Fibroblast of lung (primary cell): ENCODE data around the gene TLE2. TPM values are rescaled to one million over a fixed set of nuclear protein-coding genes. Genes with fewer than 3 reads are reported as not detected.

Experiments used
- DNase-seq, 2 donors: peaks; one replicate each; pipeline versions ENCODE4 v3.0.0 to v3.0.0-alpha.2; 2010; ENCODE audit warnings: low read depth in 2 of 2
- H2AFZ ChIP-seq: 2 replicates; pipeline ENCODE4 v1.5.1; 2012; ENCODE audit warnings: low read length, control low read depth, inconsistent platforms
- H3K27ac ChIP-seq: 2 replicates; pipeline ENCODE4 v1.5.1; 2011; ENCODE audit warnings: low read length, control low read depth; ENCODE audit not compliant: insufficient read depth
- H3K27me3 ChIP-seq: 2 replicates; pipeline ENCODE4 v1.5.1; 2011; ENCODE audit warnings: mild to moderate bottlenecking, low read length; ENCODE audit not compliant: control insufficient read depth, insufficient read depth
- H3K36me3 ChIP-seq: 2 replicates; pipeline ENCODE4 v1.5.1; 2011; ENCODE audit warnings: low read length; ENCODE audit not compliant: control insufficient read depth, insufficient read depth
- H3K4me1 ChIP-seq: 2 replicates; pipeline ENCODE4 v1.5.1; 2011; ENCODE audit warnings: low read length; ENCODE audit not compliant: control insufficient read depth, insufficient read depth; ENCODE audit errors: extremely low read depth
- H3K4me2 ChIP-seq: 2 replicates; pipeline ENCODE4 v1.5.1; 2011; ENCODE audit warnings: low read length, control low read depth; ENCODE audit not compliant: insufficient read depth; ENCODE audit errors: extremely low read depth
- H3K4me3 ChIP-seq, 4 experiments: fragments of 200-600 bp in 1 of 4; sonication (generic) in 1 of 4; replicated peaks in 1 of 4; 2 replicates each; pipeline ENCODE4 v1.5.1; 2011 to 2016; ENCODE audit warnings: low read length in 4 of 4, low read depth in 3 of 4, mild to moderate bottlenecking in 3 of 4, control low read depth in 2 of 4, inconsistent platforms in 1 of 4, mixed read lengths in 1 of 4; ENCODE audit not compliant: insufficient read depth in 1 of 4; ENCODE audit errors: control extremely low read depth in 1 of 4
- H3K79me2 ChIP-seq: 2 replicates; pipeline ENCODE4 v1.5.1; 2012; ENCODE audit warnings: mild to moderate bottlenecking, low read length, inconsistent platforms; ENCODE audit not compliant: control insufficient read depth, insufficient read depth
- H3K9ac ChIP-seq: 2 replicates; pipeline ENCODE4 v1.5.1; 2011; ENCODE audit warnings: mild to moderate bottlenecking, low read length, control low read depth; ENCODE audit not compliant: insufficient read depth
- H3K9me3 ChIP-seq: 2 replicates; pipeline ENCODE4 v1.5.1; 2012; ENCODE audit warnings: low read depth, low read length; ENCODE audit not compliant: control insufficient read depth, insufficient read depth
- H4K20me1 ChIP-seq: 2 replicates; pipeline ENCODE4 v1.5.1; 2011; ENCODE audit warnings: low read length; ENCODE audit not compliant: control insufficient read depth, insufficient read depth; ENCODE audit errors: extremely low read depth
- CTCF ChIP-seq, 2 donors: IDR thresholded peaks in 1 of 2; conservative IDR thresholded peaks in 1 of 2; 1 replicate in 1 of 2; 2 replicates in 1 of 2; pipeline ENCODE4 v1.5.1; 2011 to 2012; ENCODE audit warnings: low read length in 2 of 2, control low read depth in 1 of 2, inconsistent platforms in 1 of 2, low read depth in 1 of 2, mild to moderate bottlenecking in 1 of 2
- EZH2 ChIP-seq: IDR thresholded peaks from 2 replicates; pipeline ENCODE4 v1.5.1; 2012; ENCODE audit warnings: low read length, control low read depth, mild to moderate bottlenecking; ENCODE audit errors: missing control alignments
- polyA plus RNA-seq, 2 donors: library from polyadenylated mRNA; depleted of rRNA in 1 of 2; stranded (reverse) in 1 of 2; unstranded in 1 of 2; fragments of >200 nt; gene quantifications; 2 replicates each; pipeline ENCODE4 v1.2.1, GENCODE V29; 2011 to 2012; ENCODE audit warnings: missing spikeins in 1 of 2
- total RNA-seq: library from RNA; depleted of rRNA; stranded (reverse); fragments of >200 nt; gene quantifications from 2 replicates; pipeline ENCODE4 v1.2.1, GENCODE V29; 2014

TLE2 gene
- total and polyA plus RNA-seq, 2 donors (not counting 1 experiment from before 2014, with no cell fraction given) = 1.8 to 3.8 TPM

- H3K9me3 ChIP-seq = no peaks in the 10 kb centered on the region
- peaks cover 3% of the 10 kb centered on the region for H3K27me3 ChIP-seq
- no peaks in the 10 kb centered on the region for H3K79me2 ChIP-seq
- H3K4me2 ChIP-seq = peak overlapping the region; percentile 83
- H3K36me3 ChIP-seq = no peaks in the 10 kb centered on the region
- peak; percentile 86 to 92 for DNase-seq
- H2AFZ ChIP-seq = peak overlapping the region; percentile 74
- H3K4me1 ChIP-seq = peaks cover 12% of the 10 kb centered on the region
- H4K20me1 ChIP-seq = no peaks in the 10 kb centered on the region
- H3K27ac ChIP-seq = peak overlapping the region; percentile 63
- H3K9ac ChIP-seq = peak overlapping the region; percentile 46
- TF ChIP-seq CTCF (conservative IDR thresholded peaks at IDR 0.05 in 1 of 2, IDR thresholded peaks at IDR 0.05 in 1 of 2; ENCODE audit: low read depth in 1 of 2, low read length in 2 of 2) = peak in 1 of 2 donors; percentile 11
- no peak for TF ChIP-seq EZH2
- peak overlapping the region; percentile 36 to 66 (median 62) for H3K4me3 ChIP-seq
Observed at GRCh38 chr19:3036119-3036976, 7.3 kb upstream of the TLE2 start.

- Histone ChIP-seq H3K36me3 (no peaks in the 10 kb centered on the region), H3K9me3 (no peaks in the 10 kb centered on the region), H3K27me3 (peaks cover 4% of the 10 kb centered on the region), H3K4me1 (peaks cover 12% of the 10 kb centered on the region), H3K9ac (no peak overlapping the region), H4K20me1 (no peaks in the 10 kb centered on the region), H3K27ac (peak overlapping the region; percentile 63), H3K4me2 (peak overlapping the region; percentile 94), H3K79me2 (no peaks in the 10 kb centered on the region), H3K4me3 (peak overlapping the region; percentile 52 to 72 (median 63)), H2AFZ (peak overlapping the region; percentile 74)
- DNase-seq = peak; percentile 99
- no peak for TF ChIP-seq CTCF (conservative IDR thresholded peaks at IDR 0.05 in 1 of 2, IDR thresholded peaks at IDR 0.05 in 1 of 2; ENCODE audit: low read depth in 1 of 2, low read length in 2 of 2)
- no peak for TF ChIP-seq EZH2
Observed at GRCh38 chr19:3035542-3036118, 6.5 kb upstream of the TLE2 start.

GRCh38 chr19:3034656-3035541 lies 5.8 kb upstream of the TLE2 start:
- H3K9me3 ChIP-seq = no peaks in the 10 kb centered on the region
- peak; percentile 53 to 80 for DNase-seq
- peak overlapping the region; percentile 94 for H3K4me2 ChIP-seq
- H3K79me2 ChIP-seq = no peaks in the 10 kb centered on the region
- peak overlapping the region; percentile 48 for H3K9ac ChIP-seq
- H2AFZ ChIP-seq = peak overlapping the region; percentile 73
- peak overlapping the region; percentile 62 for H3K27ac ChIP-seq
- no peak for TF ChIP-seq CTCF (conservative IDR thresholded peaks at IDR 0.05 in 1 of 2, IDR thresholded peaks at IDR 0.05 in 1 of 2; ENCODE audit: low read depth in 1 of 2, low read length in 2 of 2)
- no peak for TF ChIP-seq EZH2
- H3K4me1 ChIP-seq = peaks cover 12% of the 10 kb centered on the region
- no peaks in the 10 kb centered on the region for H3K36me3 ChIP-seq
- H4K20me1 ChIP-seq = no peaks in the 10 kb centered on the region
- peak overlapping the region; percentile 40 to 72 (median 59) for H3K4me3 ChIP-seq
- peaks cover 9% of the 10 kb centered on the region for H3K27me3 ChIP-seq
